Breast epithelium (tissue), 3 donors: ENCODE results near the gene TMEM167B.

Experiments
- CTCF ChIP-seq, 3 donors: fragments of 450-650 bp; IDR thresholded peaks; one replicate each; pipeline ENCODE4 v1.5.1; 2016 to 2017; ENCODE audit warnings: antibody characterized with exemption in 3 of 3, mild to moderate bottlenecking in 3 of 3, moderate library complexity in 3 of 3
- POLR2AphosphoS5 ChIP-seq, 3 donors: sonication (generic); formaldehyde crosslinking; IDR thresholded peaks; one replicate each; pipeline ENCODE4 v1.6.1; 2017; ENCODE audit warnings: antibody characterized with exemption in 3 of 3

DNA sequence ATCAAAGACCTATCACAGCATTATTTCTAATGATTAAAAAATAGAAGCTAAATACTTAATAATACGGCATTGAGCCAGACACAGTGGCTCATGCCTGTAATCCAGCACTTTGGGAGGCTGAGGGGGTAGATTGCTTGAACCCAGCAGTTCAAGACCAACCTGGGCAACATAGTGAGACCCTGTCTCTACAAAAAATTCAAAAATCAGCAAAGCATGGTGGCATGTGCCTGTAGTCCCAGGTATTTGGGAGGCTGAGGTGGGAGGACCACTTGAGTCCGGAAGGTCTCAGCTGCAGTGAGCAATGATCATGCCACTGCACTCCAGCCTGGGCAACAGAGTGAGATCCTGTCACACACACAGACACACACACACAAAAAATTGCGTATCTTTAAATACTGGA, 25.4 kb upstream of the TMEM167B start:
- TF ChIP-seq CTCF (IDR thresholded peaks at IDR 0.05), result no peak
- TF ChIP-seq POLR2AphosphoS5 (IDR thresholded peaks at IDR 0.05), result no peak
